Kidney tubule cell (primary cell): ENCODE measurements around the gene RYR2.

Experiments
- DNase-seq: peaks from one replicate; pipeline ENCODE4 v3.0.0-alpha.2; 2018; ENCODE audit warnings: low spot score

The RYR2 gene

GRCh38 chr1:237467320-237467719 lies 425.3 kb downstream of the RYR2 start:
- no peak for DNase-seq

GRCh38 chr1:237470712-237471338 lies 428.8 kb downstream of the RYR2 start:
- DNase-seq: no peak

- no peak for DNase-seq
Observed at GRCh38 chr1:237471377-237471776, 429.4 kb downstream of the RYR2 start.

GRCh38 chr1:237471956-237472355 lies 430.0 kb downstream of the RYR2 start:
- no peak for DNase-seq

GRCh38 chr1:237473854-237474253 lies 431.9 kb downstream of the RYR2 start:
- DNase-seq: no peak

GRCh38 chr1:237478082-237478481 lies 436.1 kb downstream of the RYR2 start:
- no peak for DNase-seq

GRCh38 chr1:237478842-237479241 lies 436.9 kb downstream of the RYR2 start:
- DNase-seq: no peak

GRCh38 chr1:237482777-237483176 lies 440.8 kb downstream of the RYR2 start:
- no peak for DNase-seq

GRCh38 chr1:237492359-237492758 lies 450.4 kb downstream of the RYR2 start:
- DNase-seq: no peak

- DNase-seq: no peak
Observed at GRCh38 chr1:237500566-237500965, 458.6 kb downstream of the RYR2 start.

GRCh38 chr1:237503292-237503691 lies 461.3 kb downstream of the RYR2 start:
- no peak for DNase-seq

- no peak for DNase-seq
Observed at GRCh38 chr1:237507005-237507404, 465.0 kb downstream of the RYR2 start.

- no peak for DNase-seq
Observed at GRCh38 chr1:237509748-237510147, 467.8 kb downstream of the RYR2 start.

GRCh38 chr1:237525102-237525501 lies 483.1 kb downstream of the RYR2 start:
- no peak for DNase-seq

- no peak for DNase-seq
Observed at GRCh38 chr1:237527761-237528160, 485.8 kb downstream of the RYR2 start.

GRCh38 chr1:237528545-237528944 lies 486.6 kb downstream of the RYR2 start:
- no peak for DNase-seq

GRCh38 chr1:237539055-237539454 lies 497.1 kb downstream of the RYR2 start:
- no peak for DNase-seq

- DNase-seq: no peak
Observed at GRCh38 chr1:237542525-237543418, 500.8 kb downstream of the RYR2 start.

- DNase-seq: no peak
Observed at GRCh38 chr1:237553078-237553477, 511.1 kb downstream of the RYR2 start.

- DNase-seq: no peak
Observed at GRCh38 chr1:237556911-237557310, 514.9 kb downstream of the RYR2 start.

- DNase-seq: peak; percentile 72
Observed at GRCh38 chr1:237562242-237562823, 520.3 kb downstream of the RYR2 start.

GRCh38 chr1:237565236-237565635 lies 523.3 kb downstream of the RYR2 start:
- DNase-seq: no peak

- no peak for DNase-seq
Observed at GRCh38 chr1:237566581-237566980, 524.6 kb downstream of the RYR2 start.
